Fibroblast of lung (primary cell): ENCODE results near the gene ACSM3. TPM values are rescaled to one million over a fixed set of nuclear protein-coding genes. Genes with fewer than 3 reads are reported as not detected.

Experiments
- DNase-seq, 2 donors: peaks; one replicate each; pipeline versions ENCODE4 v3.0.0 to v3.0.0-alpha.2; 2010; ENCODE audit warnings: low read depth in 2 of 2
- H2AFZ ChIP-seq: 2 replicates; pipeline ENCODE4 v1.5.1; 2012; ENCODE audit warnings: low read length, control low read depth, inconsistent platforms
- H3K27ac ChIP-seq: 2 replicates; pipeline ENCODE4 v1.5.1; 2011; ENCODE audit warnings: low read length, control low read depth; ENCODE audit not compliant: insufficient read depth
- H3K27me3 ChIP-seq: 2 replicates; pipeline ENCODE4 v1.5.1; 2011; ENCODE audit warnings: mild to moderate bottlenecking, low read length; ENCODE audit not compliant: control insufficient read depth, insufficient read depth
- H3K36me3 ChIP-seq: 2 replicates; pipeline ENCODE4 v1.5.1; 2011; ENCODE audit warnings: low read length; ENCODE audit not compliant: control insufficient read depth, insufficient read depth
- H3K4me1 ChIP-seq: 2 replicates; pipeline ENCODE4 v1.5.1; 2011; ENCODE audit warnings: low read length; ENCODE audit not compliant: control insufficient read depth, insufficient read depth; ENCODE audit errors: extremely low read depth
- H3K4me2 ChIP-seq: 2 replicates; pipeline ENCODE4 v1.5.1; 2011; ENCODE audit warnings: low read length, control low read depth; ENCODE audit not compliant: insufficient read depth; ENCODE audit errors: extremely low read depth
- H3K4me3 ChIP-seq, 4 experiments: fragments of 200-600 bp in 1 of 4; sonication (generic) in 1 of 4; replicated peaks in 1 of 4; 2 replicates each; pipeline ENCODE4 v1.5.1; 2011 to 2016; ENCODE audit warnings: low read length in 4 of 4, low read depth in 3 of 4, mild to moderate bottlenecking in 3 of 4, control low read depth in 2 of 4, inconsistent platforms in 1 of 4, mixed read lengths in 1 of 4; ENCODE audit not compliant: insufficient read depth in 1 of 4; ENCODE audit errors: control extremely low read depth in 1 of 4
- H3K79me2 ChIP-seq: 2 replicates; pipeline ENCODE4 v1.5.1; 2012; ENCODE audit warnings: mild to moderate bottlenecking, low read length, inconsistent platforms; ENCODE audit not compliant: control insufficient read depth, insufficient read depth
- H3K9ac ChIP-seq: 2 replicates; pipeline ENCODE4 v1.5.1; 2011; ENCODE audit warnings: mild to moderate bottlenecking, low read length, control low read depth; ENCODE audit not compliant: insufficient read depth
- H3K9me3 ChIP-seq: 2 replicates; pipeline ENCODE4 v1.5.1; 2012; ENCODE audit warnings: low read depth, low read length; ENCODE audit not compliant: control insufficient read depth, insufficient read depth
- H4K20me1 ChIP-seq: 2 replicates; pipeline ENCODE4 v1.5.1; 2011; ENCODE audit warnings: low read length; ENCODE audit not compliant: control insufficient read depth, insufficient read depth; ENCODE audit errors: extremely low read depth
- EZH2 ChIP-seq: IDR thresholded peaks from 2 replicates; pipeline ENCODE4 v1.5.1; 2012; ENCODE audit warnings: low read length, control low read depth, mild to moderate bottlenecking; ENCODE audit errors: missing control alignments
- polyA plus RNA-seq, 2 donors: library from polyadenylated mRNA; depleted of rRNA in 1 of 2; stranded (reverse) in 1 of 2; unstranded in 1 of 2; fragments of >200 nt; gene quantifications; 2 replicates each; pipeline ENCODE4 v1.2.1, GENCODE V29; 2011 to 2012; ENCODE audit warnings: missing spikeins in 1 of 2
- total RNA-seq: library from RNA; depleted of rRNA; stranded (reverse); fragments of >200 nt; gene quantifications from 2 replicates; pipeline ENCODE4 v1.2.1, GENCODE V29; 2014
- TF ChIP-seq, protein P1 (sequence below), 2 donors: IDR thresholded peaks in 1 of 2; conservative IDR thresholded peaks in 1 of 2; 1 replicate in 1 of 2; 2 replicates in 1 of 2; pipeline ENCODE4 v1.5.1; 2011 to 2012; ENCODE audit warnings: low read length in 2 of 2, control low read depth in 1 of 2, inconsistent platforms in 1 of 2, low read depth in 1 of 2, mild to moderate bottlenecking in 1 of 2

The ACSM3 gene
- total and polyA plus RNA-seq, 2 donors (not counting 1 experiment from before 2014, with no cell fraction given): 0.32 to 1.3 TPM

DNA sequence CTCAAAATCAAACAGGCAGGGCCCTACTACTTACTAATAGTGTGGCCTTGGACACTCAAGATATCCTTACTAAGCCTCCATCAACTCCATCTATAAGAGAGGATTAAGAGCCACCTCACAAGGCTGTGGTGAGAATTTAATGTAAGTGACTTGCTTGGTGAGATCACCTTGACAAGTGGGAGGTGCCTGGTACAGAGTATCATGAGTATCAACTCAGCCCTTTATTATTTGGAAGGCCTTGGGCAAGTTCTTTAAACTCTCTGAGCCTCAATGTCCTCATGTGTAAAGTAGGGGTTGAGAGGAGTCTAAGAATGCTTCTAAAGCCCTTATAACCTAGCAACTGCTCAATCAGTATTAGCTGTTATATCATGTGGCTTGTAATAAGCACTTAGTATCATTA lies 37.2 kb upstream of the ACSM3 start:
- DNase-seq: no peak
- H3K9ac ChIP-seq: no peak overlapping the region
- no peaks in the 10 kb centered on the region for H3K27me3 ChIP-seq
- H3K4me1 ChIP-seq: no peaks in the 10 kb centered on the region
- no peaks in the 10 kb centered on the region for H3K79me2 ChIP-seq
- H3K4me3 ChIP-seq: no peak overlapping the region
- H3K9me3 ChIP-seq: no peaks in the 10 kb centered on the region
- H3K4me2 ChIP-seq: no peak overlapping the region
- H4K20me1 ChIP-seq: no peaks in the 10 kb centered on the region
- H3K36me3 ChIP-seq: no peaks in the 10 kb centered on the region
- TF ChIP-seq, protein P1, sequence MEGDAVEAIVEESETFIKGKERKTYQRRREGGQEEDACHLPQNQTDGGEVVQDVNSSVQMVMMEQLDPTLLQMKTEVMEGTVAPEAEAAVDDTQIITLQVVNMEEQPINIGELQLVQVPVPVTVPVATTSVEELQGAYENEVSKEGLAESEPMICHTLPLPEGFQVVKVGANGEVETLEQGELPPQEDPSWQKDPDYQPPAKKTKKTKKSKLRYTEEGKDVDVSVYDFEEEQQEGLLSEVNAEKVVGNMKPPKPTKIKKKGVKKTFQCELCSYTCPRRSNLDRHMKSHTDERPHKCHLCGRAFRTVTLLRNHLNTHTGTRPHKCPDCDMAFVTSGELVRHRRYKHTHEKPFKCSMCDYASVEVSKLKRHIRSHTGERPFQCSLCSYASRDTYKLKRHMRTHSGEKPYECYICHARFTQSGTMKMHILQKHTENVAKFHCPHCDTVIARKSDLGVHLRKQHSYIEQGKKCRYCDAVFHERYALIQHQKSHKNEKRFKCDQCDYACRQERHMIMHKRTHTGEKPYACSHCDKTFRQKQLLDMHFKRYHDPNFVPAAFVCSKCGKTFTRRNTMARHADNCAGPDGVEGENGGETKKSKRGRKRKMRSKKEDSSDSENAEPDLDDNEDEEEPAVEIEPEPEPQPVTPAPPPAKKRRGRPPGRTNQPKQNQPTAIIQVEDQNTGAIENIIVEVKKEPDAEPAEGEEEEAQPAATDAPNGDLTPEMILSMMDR (conservative IDR thresholded peaks at IDR 0.05 in 1 of 2, IDR thresholded peaks at IDR 0.05 in 1 of 2; ENCODE audit: low read depth in 1 of 2, low read length in 2 of 2): no peak
- TF ChIP-seq EZH2: no peak
- H2AFZ ChIP-seq: no peak overlapping the region
- H3K27ac ChIP-seq: no peak overlapping the region

DNA sequence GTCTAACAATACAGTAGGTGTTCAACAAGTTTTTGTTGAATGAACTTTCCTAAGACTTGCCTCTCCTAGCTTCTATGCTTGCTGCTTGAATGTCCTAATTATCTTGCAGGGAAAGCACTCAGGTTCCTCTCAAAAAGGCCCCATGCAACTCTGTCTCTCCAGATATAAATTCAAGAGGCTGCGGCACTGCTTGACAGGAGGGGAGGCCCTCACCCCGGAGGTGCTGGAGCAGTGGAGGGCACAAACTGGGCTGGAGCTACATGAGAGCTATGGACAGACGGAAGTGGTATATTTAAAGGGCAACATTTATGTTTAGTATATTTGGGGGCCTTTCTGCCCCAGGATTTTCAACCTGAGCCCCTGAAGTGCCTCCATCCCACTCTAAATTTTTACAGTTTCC lies 36.6 kb upstream of the ACSM3 start:
- Histone ChIP-seq H3K9me3 (no peaks in the 10 kb centered on the region), H2AFZ (no peak overlapping the region), H3K27me3 (no peaks in the 10 kb centered on the region), H4K20me1 (no peaks in the 10 kb centered on the region), H3K36me3 (no peaks in the 10 kb centered on the region), H3K79me2 (no peaks in the 10 kb centered on the region), H3K4me2 (no peak overlapping the region), H3K4me1 (no peaks in the 10 kb centered on the region), H3K4me3 (no peak overlapping the region), H3K9ac (no peak overlapping the region), H3K27ac (no peak overlapping the region)
- TF ChIP-seq, protein P1 (conservative IDR thresholded peaks at IDR 0.05 in 1 of 2, IDR thresholded peaks at IDR 0.05 in 1 of 2; ENCODE audit: low read depth in 1 of 2, low read length in 2 of 2): no peak
- no peak for TF ChIP-seq EZH2
- DNase-seq: no peak

DNA sequence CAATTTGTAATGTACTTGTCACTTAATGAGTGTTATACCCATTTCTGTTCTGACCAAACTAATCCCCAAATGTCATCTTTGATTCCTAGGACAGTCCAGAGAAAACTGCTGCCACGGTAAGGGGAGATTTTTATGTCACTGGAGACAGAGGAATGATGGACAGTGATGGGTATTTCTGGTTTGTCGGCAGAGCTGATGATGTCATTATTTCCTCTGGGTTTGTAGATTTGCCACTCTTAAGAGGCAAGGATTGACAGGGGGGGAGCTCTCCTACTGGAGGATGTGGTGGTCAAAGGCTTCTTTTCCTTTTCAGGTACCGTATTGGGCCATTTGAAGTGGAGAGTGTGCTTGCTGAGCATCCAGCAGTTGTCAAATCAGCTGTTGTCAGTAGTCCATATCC lies 34.7 kb upstream of the ACSM3 start:
- DNase-seq: no peak
- no peaks in the 10 kb centered on the region for H3K9me3 ChIP-seq
- no peak overlapping the region for H2AFZ ChIP-seq
- no peaks in the 10 kb centered on the region for H3K27me3 ChIP-seq
- TF ChIP-seq, protein P1 (conservative IDR thresholded peaks at IDR 0.05 in 1 of 2, IDR thresholded peaks at IDR 0.05 in 1 of 2; ENCODE audit: low read depth in 1 of 2, low read length in 2 of 2): no peak
- no peak for TF ChIP-seq EZH2
- H3K4me3 ChIP-seq: no peak overlapping the region
- H3K4me1 ChIP-seq: no peaks in the 10 kb centered on the region
- H3K36me3 ChIP-seq: no peaks in the 10 kb centered on the region
- H3K9ac ChIP-seq: no peak overlapping the region
- no peak overlapping the region for H3K4me2 ChIP-seq
- H3K27ac ChIP-seq: no peak overlapping the region
- no peaks in the 10 kb centered on the region for H4K20me1 ChIP-seq
- no peaks in the 10 kb centered on the region for H3K79me2 ChIP-seq
